Nephron (organoid): Measurements from ENCODE around the gene PCDH19.
"Not testable (repeated sequence)": the region's sequence is repeated elsewhere in the genome, so short reads cannot be mapped to it uniquely, and the experiment has no call there.

Experiments
- H3K27ac Mint-ChIP-seq, 3 experiments: 2 replicates each; pipeline ENCODE4 v1.8.0; 2020; ENCODE audit warnings: mixed read lengths in 3 of 3, mild to moderate bottlenecking in 2 of 3, moderate library complexity in 1 of 3
- H3K27me3 Mint-ChIP-seq: 2 replicates; pipeline ENCODE4 v1.8.0; 2021; ENCODE audit warnings: low read depth, mild to moderate bottlenecking, moderate library complexity, mixed read lengths
- H3K36me3 Mint-ChIP-seq: 2 replicates; pipeline ENCODE4 v1.8.0; 2020; ENCODE audit warnings: low read depth, mixed read lengths
- H3K4me1 Mint-ChIP-seq: 2 replicates; pipeline ENCODE4 v1.8.0; 2020; ENCODE audit warnings: mixed read lengths
- H3K4me3 Mint-ChIP-seq, 3 experiments: 2 replicates each; pipeline ENCODE4 v1.8.0; 2020; ENCODE audit warnings: mild to moderate bottlenecking in 3 of 3, mixed read lengths in 3 of 3, moderate library complexity in 2 of 3
- H3K9me3 Mint-ChIP-seq: 2 replicates; pipeline ENCODE4 v1.8.0; 2020; ENCODE audit warnings: mixed read lengths
- CTCF ChIP-seq, 3 experiments: fragments of 200-600 bp; sonication (generic); IDR thresholded peaks; one replicate each; pipeline ENCODE4 v1.5.0; 2021; ENCODE audit warnings: antibody characterized with exemption in 3 of 3; ENCODE audit not compliant: unreplicated experiment in 3 of 3

The PCDH19 gene

DNA sequence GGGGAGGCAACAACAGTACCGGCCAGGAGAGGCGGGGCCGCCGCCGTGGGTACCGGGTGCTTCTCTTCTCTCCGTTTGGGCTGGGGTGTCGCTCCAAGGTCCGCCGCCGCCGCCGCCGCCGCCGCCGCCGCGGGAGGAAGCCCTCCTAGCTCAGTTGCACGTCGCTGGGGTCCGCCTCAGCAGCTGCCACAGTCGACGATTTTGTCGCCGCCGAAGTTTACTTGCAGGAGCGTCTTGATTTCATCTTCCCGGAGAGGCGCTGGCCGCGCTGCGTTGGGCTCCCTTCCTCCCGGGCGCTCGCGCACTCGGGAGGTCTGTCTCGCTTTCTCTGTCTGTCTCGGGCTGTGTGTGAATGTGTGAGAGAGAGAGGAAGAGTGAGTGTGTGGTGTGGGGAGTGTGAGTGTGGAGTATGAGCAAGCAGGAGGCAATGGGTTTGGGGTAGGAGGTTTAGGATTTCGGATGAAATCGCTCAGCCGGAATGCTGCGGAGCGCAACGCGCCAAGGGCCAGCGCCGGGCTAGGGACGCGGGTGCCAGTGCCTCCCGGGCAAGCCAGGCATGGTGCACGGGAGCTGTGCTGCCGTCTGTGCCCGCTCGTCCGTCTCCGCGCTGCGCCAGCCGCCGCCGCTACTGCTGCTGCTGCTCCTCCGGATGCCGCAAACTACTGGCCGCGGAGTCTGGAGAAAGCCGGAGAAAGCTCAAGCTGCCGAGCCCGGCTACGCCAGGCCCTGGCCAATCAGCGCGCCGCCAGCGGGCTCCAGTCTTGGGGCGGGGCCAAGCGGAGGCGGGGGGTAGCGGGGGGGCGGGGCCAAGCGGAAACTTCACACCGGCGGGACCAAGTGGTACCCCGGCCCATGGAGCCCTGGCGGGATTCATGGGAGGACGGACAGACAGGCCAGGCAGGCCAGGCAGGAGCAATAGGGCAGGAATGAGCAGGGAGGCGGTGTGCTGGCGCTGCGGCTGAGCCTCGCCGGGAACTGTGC lies at the start of gene PCDH19:
Gene PCDH19, minus strand, starts transcription at position 664 of the 981 bp plus-strand sequence. CDS start 1,676 bp downstream, outside the sequence.
- peaks cover 41% of the 10 kb centered on the region for H3K4me1 Mint-ChIP-seq
- H3K4me3 Mint-ChIP-seq, result peak within 1 kb of the TSS; percentile 90 to 95 (median 94)

GRCh38 chrX:100449696-100450608 lies 39.9 kb upstream of the PCDH19 start:
- Mint-ChIP-seq H3K4me1 (peaks cover 5% of the 10 kb centered on the region), H3K4me3 (no peak overlapping the region), H3K27ac (no peak overlapping the region), H3K9me3 (peaks cover 4% of the 10 kb centered on the region), H3K36me3 (no peaks in the 10 kb centered on the region), H3K27me3 (no peaks in the 10 kb centered on the region)
- no peak for TF ChIP-seq CTCF (IDR thresholded peaks at IDR 0.05; ENCODE audit: unreplicated experiment in 3 of 3)

More for the DNA sequence above, at the start of gene PCDH19:
- H3K27ac Mint-ChIP-seq, result peak within 1 kb of the TSS; percentile 29 to 55 (median 44)
- H3K36me3 Mint-ChIP-seq, result peaks cover 24% of the 10 kb centered on the region
- H3K27me3 Mint-ChIP-seq, result peaks cover 59% of the 10 kb centered on the region
- no peak for TF ChIP-seq CTCF (IDR thresholded peaks at IDR 0.05; ENCODE audit: unreplicated experiment in 3 of 3)
- H3K9me3 Mint-ChIP-seq, result peaks cover 11% of the 10 kb centered on the region

DNA sequence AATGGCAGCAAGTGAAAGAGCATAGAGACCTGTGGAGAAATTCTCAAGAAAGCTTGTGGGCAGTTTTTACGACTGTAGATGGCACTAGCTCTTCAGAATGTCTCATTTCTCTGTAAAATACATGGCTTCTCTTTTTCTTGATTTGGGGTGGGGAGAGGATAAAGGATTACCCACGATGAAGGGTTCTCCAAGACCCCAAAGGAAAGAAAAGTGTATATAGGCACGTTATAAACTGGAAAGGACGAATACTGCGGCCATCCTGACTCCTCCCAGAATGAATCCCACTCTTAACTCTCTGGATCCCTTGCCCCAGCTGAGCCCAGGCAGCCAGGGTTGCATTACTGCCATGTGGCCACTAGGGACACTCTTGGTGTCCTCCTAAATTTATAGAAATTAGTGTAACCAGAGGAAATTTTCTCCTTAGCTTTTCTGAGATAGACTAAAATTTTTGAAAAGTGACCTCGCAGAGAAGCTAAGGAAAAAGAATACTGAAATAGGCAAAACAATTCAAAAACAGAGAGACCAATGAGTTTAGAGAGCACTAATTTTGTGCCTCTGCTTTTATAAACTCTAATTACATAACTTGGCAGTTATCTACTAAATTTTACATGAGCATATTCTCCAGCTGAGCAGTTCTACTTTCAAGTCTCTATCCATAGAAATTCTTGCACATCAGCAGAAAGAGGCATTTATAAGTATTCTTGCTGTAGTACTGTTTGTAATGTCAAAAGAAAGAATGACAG lies 37.8 kb upstream of the PCDH19 start:
- peak overlapping the region; percentile 78 to 86 (median 84) for H3K27ac Mint-ChIP-seq
- peaks cover 5% of the 10 kb centered on the region for H3K4me1 Mint-ChIP-seq

GRCh38 chrX:100445593-100445992 lies 35.5 kb upstream of the PCDH19 start:
- Mint-ChIP-seq H3K4me1 (peaks cover 5% of the 10 kb centered on the region), H3K36me3 (no peaks in the 10 kb centered on the region), H3K4me3 (no peak overlapping the region), H3K27ac (no peak overlapping the region), H3K9me3 (no peaks in the 10 kb centered on the region), H3K27me3 (no peaks in the 10 kb centered on the region)
- no peak for TF ChIP-seq CTCF (IDR thresholded peaks at IDR 0.05; ENCODE audit: unreplicated experiment in 3 of 3)

More for the DNA sequence above, 37.8 kb upstream of the PCDH19 start:
- TF ChIP-seq CTCF (IDR thresholded peaks at IDR 0.05; ENCODE audit: unreplicated experiment in 3 of 3), result peak; percentile 91 to 98 (median 95)
- peak overlapping the region; percentile 78 to 85 (median 82) for H3K4me3 Mint-ChIP-seq
- no peaks in the 10 kb centered on the region for H3K36me3 Mint-ChIP-seq
- H3K27me3 Mint-ChIP-seq, result no peaks in the 10 kb centered on the region
- H3K9me3 Mint-ChIP-seq, result peaks cover 4% of the 10 kb centered on the region

DNA sequence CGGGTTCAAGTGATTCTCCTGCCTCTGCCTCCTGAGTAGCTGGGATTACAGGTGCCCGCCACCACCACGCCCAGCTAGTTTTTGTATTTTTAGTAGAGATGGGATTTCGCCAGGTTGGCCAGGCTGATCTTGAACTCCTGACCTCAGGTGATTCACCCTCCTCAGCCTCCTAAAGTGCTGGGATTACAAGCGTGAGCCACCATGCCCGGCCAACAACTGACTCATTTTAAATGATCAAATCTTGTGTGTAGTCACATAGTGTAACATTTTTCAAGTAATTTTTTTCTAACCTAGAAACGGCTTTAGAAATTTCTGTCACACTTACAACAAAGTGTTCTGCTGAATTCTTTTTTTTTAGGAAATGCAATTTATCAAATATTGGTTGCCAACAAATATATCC lies 31.2 kb upstream of the PCDH19 start:
- not testable (repeated sequence) for H3K36me3 Mint-ChIP-seq, H3K27me3 Mint-ChIP-seq, H3K4me1 Mint-ChIP-seq, H3K27ac Mint-ChIP-seq, H3K9me3 Mint-ChIP-seq, H3K4me3 Mint-ChIP-seq
